ENCODE measurements around the gene SV2B. TPM values are rescaled to one million over a fixed set of nuclear protein-coding genes. Genes with fewer than 3 reads are reported as not detected.
A peak's percentile ranks its signal among the peaks of the same experiment; 100 is the strongest.

The SV2B gene
- total and polyA plus RNA-seq, 2 donors = 1.7 to 3.2 TPM

- Histone ChIP-seq H3K9me3 (ENCODE audit: control insufficient read depth in 2 of 2, insufficient read depth in 1 of 2, low read length in 1 of 2) (no peaks in the 10 kb centered on the region), H3K27me3 (ENCODE audit: control insufficient read depth in 2 of 2, insufficient read depth in 1 of 2, low read length in 1 of 2) (peaks cover 0 to 2% of the 10 kb centered on the region in 2 donors), H3K4me3 (ENCODE audit: low read length in 2 of 2) (no peak overlapping the region), H3K36me3 (ENCODE audit: control insufficient read depth in 2 of 2, insufficient read depth in 2 of 2, low read length in 1 of 2) (no peaks in the 10 kb centered on the region), H3K4me1 (ENCODE audit: control insufficient read depth in 2 of 2, insufficient read depth in 2 of 2, low read length in 2 of 2) (no peaks in the 10 kb centered on the region), H3K27ac (ENCODE audit: low read depth in 1 of 2, low read length in 1 of 2) (peak overlapping the region in 1 of 2 donors; percentile 40)
- WGBS = 7% methylated on average over 1 of the region's 1 CpG
- no peak for DNase-seq (ENCODE audit: low read depth in 6 of 9, low spot score in 9 of 9)
These were observed 42.2 kb downstream of the SV2B start for GRCh38 chr15:91142106-91142744.

- WGBS = 83% methylated on average over 7 of the region's 7 CpGs
- no peak overlapping the region for H3K4me3 ChIP-seq (ENCODE audit: low read length in 2 of 2)
- no peaks in the 10 kb centered on the region for H3K4me1 ChIP-seq (ENCODE audit: control insufficient read depth in 2 of 2, insufficient read depth in 2 of 2, low read length in 2 of 2)
- DNase-seq (ENCODE audit: low read depth in 6 of 9, low spot score in 9 of 9) = no peak
- peaks cover 0 to 2% of the 10 kb centered on the region in 2 donors for H3K27me3 ChIP-seq (ENCODE audit: control insufficient read depth in 2 of 2, insufficient read depth in 1 of 2, low read length in 1 of 2)
- no peaks in the 10 kb centered on the region for H3K9me3 ChIP-seq (ENCODE audit: control insufficient read depth in 2 of 2, insufficient read depth in 1 of 2, low read length in 1 of 2)
- H3K36me3 ChIP-seq (ENCODE audit: control insufficient read depth in 2 of 2, insufficient read depth in 2 of 2, low read length in 1 of 2) = no peaks in the 10 kb centered on the region
- no peak overlapping the region for H3K27ac ChIP-seq (ENCODE audit: low read depth in 1 of 2, low read length in 1 of 2)
These were observed 42.9 kb downstream of the SV2B start for GRCh38 chr15:91142946-91143345.

- no peaks in the 10 kb centered on the region for H3K9me3 ChIP-seq (ENCODE audit: control insufficient read depth in 2 of 2, insufficient read depth in 1 of 2, low read length in 1 of 2)
- no peaks in the 10 kb centered on the region for H3K27me3 ChIP-seq (ENCODE audit: control insufficient read depth in 2 of 2, insufficient read depth in 1 of 2, low read length in 1 of 2)
- no peak overlapping the region for H3K27ac ChIP-seq (ENCODE audit: low read depth in 1 of 2, low read length in 1 of 2)
- no peaks in the 10 kb centered on the region for H3K36me3 ChIP-seq (ENCODE audit: control insufficient read depth in 2 of 2, insufficient read depth in 2 of 2, low read length in 1 of 2)
- no peaks in the 10 kb centered on the region for H3K4me1 ChIP-seq (ENCODE audit: control insufficient read depth in 2 of 2, insufficient read depth in 2 of 2, low read length in 2 of 2)
- no peak overlapping the region for H3K4me3 ChIP-seq (ENCODE audit: low read length in 2 of 2)
- DNase-seq (ENCODE audit: low read depth in 6 of 9, low spot score in 9 of 9) = no peak
- 91% methylated on average over 1 of the region's 1 CpG for WGBS
These were observed 46.7 kb downstream of the SV2B start for GRCh38 chr15:91146728-91147127.

GRCh38 chr15:91148243-91148642 is 48.2 kb downstream of the SV2B start:
- H3K27me3 ChIP-seq (ENCODE audit: control insufficient read depth in 2 of 2, insufficient read depth in 1 of 2, low read length in 1 of 2) = no peaks in the 10 kb centered on the region
- no peak overlapping the region for H3K27ac ChIP-seq (ENCODE audit: low read depth in 1 of 2, low read length in 1 of 2)
- 97% methylated on average over 4 of the region's 4 CpGs for WGBS
- H3K4me1 ChIP-seq (ENCODE audit: control insufficient read depth in 2 of 2, insufficient read depth in 2 of 2, low read length in 2 of 2) = no peaks in the 10 kb centered on the region
- no peaks in the 10 kb centered on the region for H3K36me3 ChIP-seq (ENCODE audit: control insufficient read depth in 2 of 2, insufficient read depth in 2 of 2, low read length in 1 of 2)
- no peaks in the 10 kb centered on the region for H3K9me3 ChIP-seq (ENCODE audit: control insufficient read depth in 2 of 2, insufficient read depth in 1 of 2, low read length in 1 of 2)
- no peak for DNase-seq (ENCODE audit: low read depth in 6 of 9, low spot score in 9 of 9)
- no peak overlapping the region for H3K4me3 ChIP-seq (ENCODE audit: low read length in 2 of 2)

GRCh38 chr15:91150502-91151160 is 50.6 kb downstream of the SV2B start:
- 82% methylated on average over 4 of the region's 4 CpGs for WGBS
- no peak for DNase-seq (ENCODE audit: low read depth in 6 of 9, low spot score in 9 of 9)
- no peaks in the 10 kb centered on the region for H3K27me3 ChIP-seq (ENCODE audit: control insufficient read depth in 2 of 2, insufficient read depth in 1 of 2, low read length in 1 of 2)
- no peaks in the 10 kb centered on the region for H3K36me3 ChIP-seq (ENCODE audit: control insufficient read depth in 2 of 2, insufficient read depth in 2 of 2, low read length in 1 of 2)
- H3K4me3 ChIP-seq (ENCODE audit: low read length in 2 of 2) = no peak overlapping the region
- H3K4me1 ChIP-seq (ENCODE audit: control insufficient read depth in 2 of 2, insufficient read depth in 2 of 2, low read length in 2 of 2) = no peaks in the 10 kb centered on the region
- H3K9me3 ChIP-seq (ENCODE audit: control insufficient read depth in 2 of 2, insufficient read depth in 1 of 2, low read length in 1 of 2) = no peaks in the 10 kb centered on the region
- no peak overlapping the region for H3K27ac ChIP-seq (ENCODE audit: low read depth in 1 of 2, low read length in 1 of 2)

- WGBS = 92% methylated on average over 4 of the region's 4 CpGs
These were observed 51.9 kb downstream of the SV2B start for GRCh38 chr15:91151781-91152563.

GRCh38 chr15:91152896-91153581 is 53.0 kb downstream of the SV2B start:
- DNase-seq (ENCODE audit: low read depth in 6 of 9, low spot score in 9 of 9) = no peak
- Histone ChIP-seq H3K27me3 (ENCODE audit: control insufficient read depth in 2 of 2, insufficient read depth in 1 of 2, low read length in 1 of 2) (no peaks in the 10 kb centered on the region), H3K27ac (ENCODE audit: low read depth in 1 of 2, low read length in 1 of 2) (no peak overlapping the region), H3K4me3 (ENCODE audit: low read length in 2 of 2) (no peak overlapping the region), H3K36me3 (ENCODE audit: control insufficient read depth in 2 of 2, insufficient read depth in 2 of 2, low read length in 1 of 2) (no peaks in the 10 kb centered on the region), H3K4me1 (ENCODE audit: control insufficient read depth in 2 of 2, insufficient read depth in 2 of 2, low read length in 2 of 2) (no peaks in the 10 kb centered on the region), H3K9me3 (ENCODE audit: control insufficient read depth in 2 of 2, insufficient read depth in 1 of 2, low read length in 1 of 2) (no peaks in the 10 kb centered on the region)
- WGBS = 86% methylated on average over 10 of the region's 10 CpGs

More at GRCh38 chr15:91151781-91152563, 51.9 kb downstream of the SV2B start:
- H3K27me3 ChIP-seq (ENCODE audit: control insufficient read depth in 2 of 2, insufficient read depth in 1 of 2, low read length in 1 of 2) = no peaks in the 10 kb centered on the region
- no peak for DNase-seq (ENCODE audit: low read depth in 6 of 9, low spot score in 9 of 9)
- H3K27ac ChIP-seq (ENCODE audit: low read depth in 1 of 2, low read length in 1 of 2) = no peak overlapping the region
- H3K9me3 ChIP-seq (ENCODE audit: control insufficient read depth in 2 of 2, insufficient read depth in 1 of 2, low read length in 1 of 2) = no peaks in the 10 kb centered on the region
- H3K4me1 ChIP-seq (ENCODE audit: control insufficient read depth in 2 of 2, insufficient read depth in 2 of 2, low read length in 2 of 2) = no peaks in the 10 kb centered on the region
- no peak overlapping the region for H3K4me3 ChIP-seq (ENCODE audit: low read length in 2 of 2)
- H3K36me3 ChIP-seq (ENCODE audit: control insufficient read depth in 2 of 2, insufficient read depth in 2 of 2, low read length in 1 of 2) = no peaks in the 10 kb centered on the region

- H3K27ac ChIP-seq (ENCODE audit: low read depth in 1 of 2, low read length in 1 of 2) = no peak overlapping the region
- DNase-seq (ENCODE audit: low read depth in 6 of 9, low spot score in 9 of 9) = no peak
- H3K4me1 ChIP-seq (ENCODE audit: control insufficient read depth in 2 of 2, insufficient read depth in 2 of 2, low read length in 2 of 2) = no peaks in the 10 kb centered on the region
- peaks cover 0 to 3% of the 10 kb centered on the region in 2 donors for H3K27me3 ChIP-seq (ENCODE audit: control insufficient read depth in 2 of 2, insufficient read depth in 1 of 2, low read length in 1 of 2)
- 97% methylated on average over 1 of the region's 1 CpG for WGBS
- no peaks in the 10 kb centered on the region for H3K36me3 ChIP-seq (ENCODE audit: control insufficient read depth in 2 of 2, insufficient read depth in 2 of 2, low read length in 1 of 2)
- H3K4me3 ChIP-seq (ENCODE audit: low read length in 2 of 2) = no peak overlapping the region
- no peaks in the 10 kb centered on the region for H3K9me3 ChIP-seq (ENCODE audit: control insufficient read depth in 2 of 2, insufficient read depth in 1 of 2, low read length in 1 of 2)
These were observed 53.9 kb downstream of the SV2B start for GRCh38 chr15:91153954-91154353.
